ENCODE measurements around the gene SEZ6.

SEZ6 gene, protein sequence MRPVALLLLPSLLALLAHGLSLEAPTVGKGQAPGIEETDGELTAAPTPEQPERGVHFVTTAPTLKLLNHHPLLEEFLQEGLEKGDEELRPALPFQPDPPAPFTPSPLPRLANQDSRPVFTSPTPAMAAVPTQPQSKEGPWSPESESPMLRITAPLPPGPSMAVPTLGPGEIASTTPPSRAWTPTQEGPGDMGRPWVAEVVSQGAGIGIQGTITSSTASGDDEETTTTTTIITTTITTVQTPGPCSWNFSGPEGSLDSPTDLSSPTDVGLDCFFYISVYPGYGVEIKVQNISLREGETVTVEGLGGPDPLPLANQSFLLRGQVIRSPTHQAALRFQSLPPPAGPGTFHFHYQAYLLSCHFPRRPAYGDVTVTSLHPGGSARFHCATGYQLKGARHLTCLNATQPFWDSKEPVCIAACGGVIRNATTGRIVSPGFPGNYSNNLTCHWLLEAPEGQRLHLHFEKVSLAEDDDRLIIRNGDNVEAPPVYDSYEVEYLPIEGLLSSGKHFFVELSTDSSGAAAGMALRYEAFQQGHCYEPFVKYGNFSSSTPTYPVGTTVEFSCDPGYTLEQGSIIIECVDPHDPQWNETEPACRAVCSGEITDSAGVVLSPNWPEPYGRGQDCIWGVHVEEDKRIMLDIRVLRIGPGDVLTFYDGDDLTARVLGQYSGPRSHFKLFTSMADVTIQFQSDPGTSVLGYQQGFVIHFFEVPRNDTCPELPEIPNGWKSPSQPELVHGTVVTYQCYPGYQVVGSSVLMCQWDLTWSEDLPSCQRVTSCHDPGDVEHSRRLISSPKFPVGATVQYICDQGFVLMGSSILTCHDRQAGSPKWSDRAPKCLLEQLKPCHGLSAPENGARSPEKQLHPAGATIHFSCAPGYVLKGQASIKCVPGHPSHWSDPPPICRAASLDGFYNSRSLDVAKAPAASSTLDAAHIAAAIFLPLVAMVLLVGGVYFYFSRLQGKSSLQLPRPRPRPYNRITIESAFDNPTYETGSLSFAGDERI
- total RNA-seq: 0.35 to 2.4 (median 0.97) reads per million in 3 donors

- DNase-seq: peak in 2 of 3 donors; percentile 3 to 6
- Histone ChIP-seq H3K9me3 (ENCODE audit: control insufficient read depth, low read length) (no peaks in the 10 kb centered on the region), H3K27ac (ENCODE audit: insufficient read depth, low read length, poor library complexity, severe bottlenecking) (no peak within 1 kb of the TSS), H3K4me1 (ENCODE audit: control insufficient read depth, insufficient read depth, low read length, poor library complexity, severe bottlenecking) (no peaks in the 10 kb centered on the region), H3K4me3 (ENCODE audit: insufficient read depth, low read depth, low read length, poor library complexity, severe bottlenecking) (no peak within 1 kb of the TSS), H3K36me3 (ENCODE audit: control insufficient read depth, insufficient read depth, low read length) (no peaks in the 10 kb centered on the region), H3K27me3 (replicated peaks; ENCODE audit: control insufficient read depth, insufficient read depth, low read length, poor library complexity, severe bottlenecking) (peaks cover 26% of the 10 kb centered on the region)
These were observed at the start of gene SEZ6 for GRCh38 chr17:29005936-29006511. TSS of gene SEZ6 (minus strand) at chr17:29006033. CDS start at chr17:29005869, 164 bp downstream.

GRCh38 chr17:29054835-29055234 is 49.0 kb upstream of the SEZ6 start:
- Histone ChIP-seq H3K36me3 (ENCODE audit: control insufficient read depth, insufficient read depth, low read length) (no peaks in the 10 kb centered on the region), H3K27me3 (replicated peaks; ENCODE audit: control insufficient read depth, insufficient read depth, low read length, poor library complexity, severe bottlenecking) (no peaks in the 10 kb centered on the region), H3K4me3 (ENCODE audit: insufficient read depth, low read depth, low read length, poor library complexity, severe bottlenecking) (no peak overlapping the region), H3K4me1 (ENCODE audit: control insufficient read depth, insufficient read depth, low read length, poor library complexity, severe bottlenecking) (no peaks in the 10 kb centered on the region), H3K9me3 (ENCODE audit: control insufficient read depth, low read length) (no peaks in the 10 kb centered on the region), H3K27ac (ENCODE audit: insufficient read depth, low read length, poor library complexity, severe bottlenecking) (no peak overlapping the region)
- no peak for DNase-seq

- Histone ChIP-seq H3K27ac (ENCODE audit: insufficient read depth, low read length, poor library complexity, severe bottlenecking) (no peak overlapping the region), H3K4me1 (ENCODE audit: control insufficient read depth, insufficient read depth, low read length, poor library complexity, severe bottlenecking) (no peaks in the 10 kb centered on the region), H3K36me3 (ENCODE audit: control insufficient read depth, insufficient read depth, low read length) (no peaks in the 10 kb centered on the region), H3K4me3 (ENCODE audit: insufficient read depth, low read depth, low read length, poor library complexity, severe bottlenecking) (no peak overlapping the region), H3K9me3 (ENCODE audit: control insufficient read depth, low read length) (no peaks in the 10 kb centered on the region), H3K27me3 (replicated peaks; ENCODE audit: control insufficient read depth, insufficient read depth, low read length, poor library complexity, severe bottlenecking) (no peaks in the 10 kb centered on the region)
- no peak for DNase-seq
These were observed 45.9 kb upstream of the SEZ6 start for GRCh38 chr17:29051731-29052130.

DNA sequence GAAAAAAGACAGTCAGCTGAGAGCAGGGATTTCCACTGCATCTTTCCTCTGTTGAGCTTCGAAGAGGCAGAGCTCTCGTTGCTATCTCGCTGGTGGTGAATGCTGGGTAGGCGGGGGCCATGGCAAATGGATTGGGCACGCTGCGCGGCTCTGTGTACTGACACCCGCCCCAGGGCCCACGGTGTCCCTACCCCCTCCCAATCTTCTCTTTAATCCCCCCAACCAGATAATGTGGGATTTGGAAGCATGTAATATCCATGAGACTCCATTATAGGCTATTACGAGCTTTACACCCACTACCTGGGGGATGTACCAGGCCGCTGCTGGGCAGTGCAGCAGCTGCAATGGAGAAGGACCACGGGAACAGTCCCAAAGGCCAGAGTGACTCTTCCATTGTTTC is 45.4 kb upstream of the SEZ6 start:
- no peaks in the 10 kb centered on the region for H3K9me3 ChIP-seq (ENCODE audit: control insufficient read depth, low read length)
- DNase-seq: no peak
- H3K4me3 ChIP-seq (ENCODE audit: insufficient read depth, low read depth, low read length, poor library complexity, severe bottlenecking): no peak overlapping the region
- no peaks in the 10 kb centered on the region for H3K27me3 ChIP-seq (replicated peaks; ENCODE audit: control insufficient read depth, insufficient read depth, low read length, poor library complexity, severe bottlenecking)
- H3K36me3 ChIP-seq (ENCODE audit: control insufficient read depth, insufficient read depth, low read length): no peaks in the 10 kb centered on the region
- H3K4me1 ChIP-seq (ENCODE audit: control insufficient read depth, insufficient read depth, low read length, poor library complexity, severe bottlenecking): no peaks in the 10 kb centered on the region
- H3K27ac ChIP-seq (ENCODE audit: insufficient read depth, low read length, poor library complexity, severe bottlenecking): no peak overlapping the region

DNA sequence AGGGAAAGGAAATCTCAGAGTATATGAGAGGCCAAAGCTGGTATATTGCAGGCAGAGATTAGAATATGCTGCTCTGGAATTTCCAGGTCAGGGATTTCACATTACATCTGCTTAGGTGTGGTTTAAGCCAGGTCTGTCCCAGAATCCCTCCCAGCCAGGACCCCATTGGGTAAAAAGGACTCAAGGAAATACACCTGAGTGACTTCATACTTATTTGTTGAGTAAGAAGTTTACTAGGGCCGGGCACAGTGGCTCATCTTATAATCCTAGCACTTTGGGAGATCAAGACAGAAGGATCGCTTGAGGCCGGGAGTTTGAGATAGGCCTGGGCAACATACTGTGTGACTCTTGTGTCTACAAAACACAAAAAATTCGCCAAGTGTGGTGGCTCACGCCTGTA is 44.3 kb upstream of the SEZ6 start:
- no peak overlapping the region for H3K4me3 ChIP-seq (ENCODE audit: insufficient read depth, low read depth, low read length, poor library complexity, severe bottlenecking)
- H3K27ac ChIP-seq (ENCODE audit: insufficient read depth, low read length, poor library complexity, severe bottlenecking): no peak overlapping the region
- no peaks in the 10 kb centered on the region for H3K27me3 ChIP-seq (replicated peaks; ENCODE audit: control insufficient read depth, insufficient read depth, low read length, poor library complexity, severe bottlenecking)
- H3K9me3 ChIP-seq (ENCODE audit: control insufficient read depth, low read length): no peaks in the 10 kb centered on the region
- no peaks in the 10 kb centered on the region for H3K36me3 ChIP-seq (ENCODE audit: control insufficient read depth, insufficient read depth, low read length)
- no peak for DNase-seq
- H3K4me1 ChIP-seq (ENCODE audit: control insufficient read depth, insufficient read depth, low read length, poor library complexity, severe bottlenecking): no peaks in the 10 kb centered on the region

DNA sequence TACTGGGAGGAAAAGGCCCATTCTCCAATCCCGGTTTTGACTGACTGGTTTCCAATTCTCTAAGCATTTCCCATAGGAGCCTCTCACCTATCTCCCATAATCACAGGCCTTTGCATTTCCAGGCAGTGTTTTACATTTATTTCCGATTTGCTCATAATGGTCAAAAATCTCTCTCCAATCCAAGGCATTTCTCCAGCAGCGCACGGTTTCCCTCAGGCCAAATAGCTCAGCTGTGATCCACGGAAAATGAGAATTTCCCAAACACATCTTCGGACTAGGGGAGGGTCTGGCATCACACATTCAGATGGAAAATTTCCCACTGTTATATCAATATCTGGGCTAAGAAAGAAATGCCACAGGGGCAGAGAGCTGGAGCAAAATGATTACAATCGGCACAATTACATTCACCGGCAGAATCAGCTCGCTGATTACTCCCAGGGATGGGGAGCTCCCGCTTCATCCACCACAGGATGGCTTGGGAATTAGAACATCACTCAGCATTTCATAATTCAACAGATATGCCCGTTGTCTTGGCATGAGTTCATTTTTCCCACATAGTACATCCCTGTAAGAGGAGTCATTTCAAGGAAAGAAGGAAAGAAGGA is 43.8 kb upstream of the SEZ6 start:
- no peaks in the 10 kb centered on the region for H3K9me3 ChIP-seq (ENCODE audit: control insufficient read depth, low read length)
- H3K27ac ChIP-seq (ENCODE audit: insufficient read depth, low read length, poor library complexity, severe bottlenecking): no peak overlapping the region
- no peak overlapping the region for H3K4me3 ChIP-seq (ENCODE audit: insufficient read depth, low read depth, low read length, poor library complexity, severe bottlenecking)
- no peaks in the 10 kb centered on the region for H3K36me3 ChIP-seq (ENCODE audit: control insufficient read depth, insufficient read depth, low read length)
- H3K27me3 ChIP-seq (replicated peaks; ENCODE audit: control insufficient read depth, insufficient read depth, low read length, poor library complexity, severe bottlenecking): no peaks in the 10 kb centered on the region
- no peak for DNase-seq
- H3K4me1 ChIP-seq (ENCODE audit: control insufficient read depth, insufficient read depth, low read length, poor library complexity, severe bottlenecking): no peaks in the 10 kb centered on the region

- Histone ChIP-seq H3K9me3 (ENCODE audit: control insufficient read depth, low read length) (no peaks in the 10 kb centered on the region), H3K4me1 (ENCODE audit: control insufficient read depth, insufficient read depth, low read length, poor library complexity, severe bottlenecking) (no peaks in the 10 kb centered on the region), H3K4me3 (ENCODE audit: insufficient read depth, low read depth, low read length, poor library complexity, severe bottlenecking) (no peak overlapping the region), H3K27ac (ENCODE audit: insufficient read depth, low read length, poor library complexity, severe bottlenecking) (no peak overlapping the region), H3K36me3 (ENCODE audit: control insufficient read depth, insufficient read depth, low read length) (no peaks in the 10 kb centered on the region), H3K27me3 (replicated peaks; ENCODE audit: control insufficient read depth, insufficient read depth, low read length, poor library complexity, severe bottlenecking) (no peaks in the 10 kb centered on the region)
- no peak for DNase-seq
These were observed 42.9 kb upstream of the SEZ6 start for GRCh38 chr17:29048440-29049368.

DNA sequence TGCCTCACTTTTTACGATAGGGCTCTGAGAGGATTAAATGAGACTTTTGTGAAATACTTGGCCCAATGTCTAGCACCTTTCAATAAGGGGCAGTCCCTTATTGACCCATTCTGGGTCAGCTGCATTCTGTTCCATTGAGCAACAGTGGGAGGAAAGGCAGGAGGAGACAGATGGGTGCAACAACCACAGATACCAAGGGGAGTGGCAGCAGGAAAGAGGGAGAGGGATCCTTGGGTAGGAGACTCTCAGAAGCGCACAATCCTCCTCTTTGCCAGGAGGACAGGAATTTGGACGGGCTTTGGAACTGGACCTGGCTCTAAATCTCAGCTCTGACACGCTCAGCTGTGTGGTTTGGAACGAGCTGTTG is 40.6 kb upstream of the SEZ6 start:
- no peak overlapping the region for H3K27ac ChIP-seq (ENCODE audit: insufficient read depth, low read length, poor library complexity, severe bottlenecking)
- H3K27me3 ChIP-seq (replicated peaks; ENCODE audit: control insufficient read depth, insufficient read depth, low read length, poor library complexity, severe bottlenecking): no peaks in the 10 kb centered on the region
- no peaks in the 10 kb centered on the region for H3K36me3 ChIP-seq (ENCODE audit: control insufficient read depth, insufficient read depth, low read length)
- DNase-seq: no peak
- H3K4me1 ChIP-seq (ENCODE audit: control insufficient read depth, insufficient read depth, low read length, poor library complexity, severe bottlenecking): no peaks in the 10 kb centered on the region
- H3K4me3 ChIP-seq (ENCODE audit: insufficient read depth, low read depth, low read length, poor library complexity, severe bottlenecking): no peak overlapping the region
- H3K9me3 ChIP-seq (ENCODE audit: control insufficient read depth, low read length): no peaks in the 10 kb centered on the region

Measured in effector memory CD4-positive, alpha-beta T cell (primary cell).